NCI-H2196 (cell line): ENCODE measurements around the gene ACACA.
"Not testable (repeated sequence)": the region's sequence is repeated elsewhere in the genome, so short reads cannot be mapped to it uniquely, and the experiment has no call there.

Source experiments
- DNase-seq: peaks from one replicate; lab custom pipeline; 2025; ENCODE audit not compliant: unreplicated experiment; lab: John Stamatoyannopoulos, UW

The ACACA gene

DNA sequence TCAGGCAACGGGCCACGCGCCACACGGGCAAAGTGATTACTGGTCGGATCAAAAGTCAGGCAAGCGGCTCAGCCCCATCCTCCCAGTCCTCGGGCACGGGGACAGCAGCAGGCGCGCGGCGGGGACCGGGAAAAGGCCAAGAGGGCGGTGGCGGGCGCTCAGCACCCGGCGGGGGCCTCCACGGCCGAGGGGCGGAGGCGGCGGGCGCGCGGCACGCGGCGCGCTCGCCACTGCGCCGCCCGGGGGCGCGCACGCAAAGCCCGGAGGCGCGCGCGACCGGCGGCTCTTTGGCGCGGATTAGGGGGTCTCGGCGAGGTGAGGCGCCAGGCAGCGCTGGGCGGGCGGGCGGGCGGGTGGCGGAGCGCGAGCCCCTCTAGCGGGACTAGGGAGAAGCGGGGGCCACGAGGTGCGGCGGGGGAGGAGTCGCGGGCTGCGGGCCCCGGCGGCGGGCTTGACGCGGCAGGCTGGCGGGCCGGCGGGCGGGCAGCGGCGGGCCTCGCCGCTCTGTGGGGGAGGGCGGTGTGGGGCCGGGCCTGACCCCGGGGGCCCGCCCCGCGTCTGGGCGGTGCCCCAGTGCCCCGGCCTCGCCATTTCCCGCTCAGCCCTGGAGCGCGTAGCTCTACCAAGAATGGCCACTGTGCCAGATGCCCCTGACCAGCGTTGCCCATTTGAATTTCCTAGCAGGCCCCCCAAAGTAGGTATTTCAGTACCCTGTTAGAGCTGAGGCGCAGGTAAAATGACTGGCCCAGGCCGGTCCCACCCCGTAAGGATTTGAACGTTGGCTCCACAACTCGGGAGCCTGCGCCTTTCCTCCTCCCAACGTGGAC lies at the start of gene ACACA, which contains the start of gene TADA2A:
TSS of gene ACACA (minus strand) at position 202 of the 827 bp plus-strand sequence. CDS start 537 bp downstream, outside the sequence.
TSS of gene TADA2A (plus strand) at position 252 of the 827 bp plus-strand sequence. CDS start 4,480 bp downstream, outside the sequence.
- peak; percentile 76 for DNase-seq

DNA sequence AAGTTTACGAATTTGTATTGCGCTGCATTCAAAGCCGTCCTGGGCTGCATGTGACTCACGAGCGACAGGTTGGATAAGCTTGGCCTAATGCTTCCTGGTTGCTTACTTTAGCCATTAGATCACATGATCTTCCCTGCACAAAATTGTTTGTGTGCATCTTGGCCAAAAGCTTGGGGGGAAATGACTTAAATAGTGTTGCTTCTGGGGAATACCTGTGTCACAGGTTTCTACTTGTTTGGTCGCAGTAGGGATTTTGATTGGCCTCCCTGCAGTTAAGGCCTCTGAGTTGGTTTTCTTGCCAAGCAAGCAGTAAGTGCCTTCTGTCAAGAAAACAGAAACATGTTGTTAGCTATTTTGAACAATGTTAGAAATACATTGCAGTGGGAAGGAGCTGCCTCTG lies 43.5 kb upstream of the ACACA start:
- no peak for DNase-seq

- no peak for DNase-seq
Observed at GRCh38 chr17:37447641-37448040, 41.0 kb upstream of the ACACA start.

DNA sequence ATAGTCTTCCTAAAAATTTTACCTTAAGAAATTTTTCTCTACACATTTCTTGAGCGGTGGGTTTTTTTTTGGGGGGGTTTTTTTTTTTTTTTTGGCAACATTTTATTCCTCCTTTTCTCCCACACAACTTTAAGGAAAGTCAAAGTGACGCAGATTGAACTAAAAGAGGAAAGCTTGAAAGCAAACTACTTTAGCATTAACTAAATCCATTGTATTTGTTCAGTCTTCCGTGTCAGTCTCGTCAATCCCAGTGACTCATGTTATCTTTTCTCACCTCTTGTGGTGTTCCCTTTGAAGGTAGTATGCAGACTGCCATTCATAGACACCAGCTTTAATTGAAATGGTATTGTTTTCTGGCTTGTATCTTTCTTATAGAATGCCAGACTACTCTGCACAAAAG lies 39.4 kb upstream of the ACACA start:
- DNase-seq: no peak

GRCh38 chr17:37441369-37442014 lies 34.9 kb upstream of the ACACA start:
- not testable (repeated sequence) for DNase-seq

DNA sequence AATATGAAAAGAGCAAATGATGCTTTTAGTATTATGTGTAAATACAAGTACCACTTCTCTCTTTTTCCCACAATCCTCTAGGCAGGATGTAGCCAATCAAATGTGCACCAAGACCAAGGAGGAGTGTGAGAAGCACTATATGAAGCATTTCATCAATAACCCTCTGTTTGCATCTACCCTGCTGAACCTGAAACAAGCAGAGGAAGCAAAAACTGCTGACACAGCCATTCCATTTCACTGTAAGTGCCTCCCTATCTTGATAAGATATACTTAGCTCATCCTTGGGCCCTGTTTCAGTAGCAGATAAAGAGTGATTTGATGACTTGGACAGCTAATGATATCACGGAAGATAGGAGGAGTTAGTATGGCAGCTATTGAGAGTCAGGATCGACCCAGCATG lies 33.8 kb upstream of the ACACA start:
- DNase-seq: no peak

DNA sequence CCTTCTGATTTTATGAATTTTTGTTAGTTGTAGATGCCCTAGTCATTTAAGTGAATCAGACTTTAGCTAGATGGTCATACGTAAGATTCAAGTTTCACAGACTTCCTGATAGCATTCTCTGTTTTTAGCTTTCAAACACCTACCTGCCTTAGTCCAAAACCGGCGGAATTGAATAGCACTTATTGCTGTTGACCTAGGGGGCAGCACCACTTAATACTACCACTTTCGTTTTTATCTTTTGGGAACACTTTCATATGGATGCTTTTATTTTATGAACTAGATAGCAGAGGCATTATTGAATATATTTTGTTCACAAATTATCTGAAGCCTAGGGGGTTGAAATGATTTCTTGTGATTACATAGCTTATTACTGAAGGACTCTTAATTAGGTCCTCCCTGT lies 31.5 kb upstream of the ACACA start:
- DNase-seq: no peak

GRCh38 chr17:37432671-37433070 lies 26.0 kb upstream of the ACACA start:
- DNase-seq: no peak

DNA sequence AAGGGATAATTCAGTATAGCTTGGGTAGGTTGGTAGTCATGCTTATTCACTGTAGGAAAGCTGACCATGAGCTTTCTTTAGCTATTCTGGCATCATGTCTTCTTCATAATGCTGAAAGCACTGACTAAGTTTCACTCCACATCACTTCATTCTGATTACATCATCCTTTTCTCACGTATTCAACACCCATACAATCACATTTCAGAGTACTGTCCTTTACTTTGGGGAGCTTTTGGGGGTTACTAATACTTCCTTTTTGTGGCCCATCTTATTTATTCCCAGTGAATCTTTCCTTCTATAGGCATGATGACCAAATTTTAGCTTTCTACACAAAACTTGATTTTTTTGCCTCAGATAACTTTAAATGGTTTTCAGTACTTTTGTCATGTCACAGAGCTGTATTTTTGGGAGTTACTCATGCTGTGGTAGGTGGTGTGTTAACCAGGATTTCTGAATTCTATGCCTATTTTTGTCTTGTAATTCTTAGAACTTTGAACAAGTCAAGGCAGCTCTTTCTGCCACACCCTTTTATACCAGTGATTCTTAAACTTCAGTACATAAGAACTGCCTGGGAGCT lies 23.5 kb upstream of the ACACA start:
- DNase-seq: no peak

- no peak for DNase-seq
Observed at GRCh38 chr17:37429453-37429852, 22.8 kb upstream of the ACACA start.

DNA sequence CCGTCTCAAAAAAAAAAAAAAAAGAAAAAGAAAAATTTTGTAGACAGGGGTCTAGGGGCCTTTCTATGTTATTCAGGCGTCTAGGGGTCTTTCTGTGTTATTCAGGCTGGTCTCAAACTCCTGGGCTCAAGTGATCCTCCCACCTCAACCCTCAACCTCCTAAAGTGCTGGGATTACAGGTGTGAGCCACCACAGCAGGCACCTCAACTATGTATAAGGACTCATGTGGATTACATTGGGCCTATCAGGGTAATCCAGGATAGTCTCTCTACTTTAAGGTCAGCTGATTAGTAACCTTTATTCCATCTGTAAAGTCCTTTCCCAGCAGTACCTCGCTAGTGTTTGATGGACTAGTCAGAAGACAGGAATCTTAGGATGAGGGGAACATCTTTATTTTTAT lies 22.4 kb upstream of the ACACA start:
- DNase-seq: no peak

- DNase-seq: no peak
Observed at GRCh38 chr17:37425268-37425667, 18.6 kb upstream of the ACACA start.

GRCh38 chr17:37422971-37423625 lies 16.5 kb upstream of the ACACA start:
- DNase-seq: no peak

DNA sequence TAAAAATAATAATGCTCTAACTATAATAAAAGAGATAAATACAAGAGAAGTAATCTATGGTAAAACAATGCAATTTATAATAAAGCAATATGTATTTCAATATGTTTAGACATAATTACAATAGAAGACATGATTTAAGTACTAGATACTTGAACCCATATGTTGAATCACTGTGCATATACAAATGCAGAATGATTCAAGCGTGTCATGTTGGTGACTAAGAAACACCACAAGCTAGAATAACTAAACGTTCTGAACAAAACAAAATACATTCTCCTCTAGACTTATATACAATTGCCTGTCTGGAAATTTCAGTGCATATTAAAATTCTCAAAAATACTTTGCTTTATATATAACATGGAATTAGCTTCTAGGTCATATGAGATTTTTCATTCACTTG lies 11.2 kb upstream of the ACACA start:
- DNase-seq: no peak

DNA sequence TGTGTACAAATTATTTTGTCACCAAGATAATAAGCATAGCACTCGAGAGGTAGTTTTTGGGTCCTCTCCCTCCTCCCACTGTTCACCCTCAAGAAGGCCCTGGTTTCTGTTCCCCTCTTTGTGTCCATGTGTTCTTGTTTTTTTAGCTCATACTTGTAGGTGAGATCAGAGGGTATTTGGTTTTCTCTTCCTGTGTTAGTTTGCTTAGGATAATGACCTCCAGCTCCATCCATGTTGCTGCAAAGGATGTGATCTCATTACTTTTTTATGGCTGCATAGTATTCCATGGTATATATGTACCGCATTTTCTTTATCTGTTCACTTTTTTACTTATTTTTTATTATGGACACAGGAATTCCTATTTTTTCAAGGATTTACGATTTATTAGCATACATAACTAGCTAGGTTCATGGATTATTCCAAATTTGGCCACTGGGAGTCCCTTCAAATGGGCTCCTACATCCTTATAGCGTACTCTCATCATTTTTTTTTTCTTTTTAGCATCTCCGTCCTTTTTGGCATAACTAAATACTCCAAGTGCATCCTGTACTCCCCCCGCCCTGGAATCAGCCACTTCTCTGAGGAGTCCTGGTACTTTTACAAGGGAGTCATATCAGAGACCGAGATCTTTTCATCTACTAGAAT lies 7.4 kb upstream of the ACACA start:
- DNase-seq: no peak

DNA sequence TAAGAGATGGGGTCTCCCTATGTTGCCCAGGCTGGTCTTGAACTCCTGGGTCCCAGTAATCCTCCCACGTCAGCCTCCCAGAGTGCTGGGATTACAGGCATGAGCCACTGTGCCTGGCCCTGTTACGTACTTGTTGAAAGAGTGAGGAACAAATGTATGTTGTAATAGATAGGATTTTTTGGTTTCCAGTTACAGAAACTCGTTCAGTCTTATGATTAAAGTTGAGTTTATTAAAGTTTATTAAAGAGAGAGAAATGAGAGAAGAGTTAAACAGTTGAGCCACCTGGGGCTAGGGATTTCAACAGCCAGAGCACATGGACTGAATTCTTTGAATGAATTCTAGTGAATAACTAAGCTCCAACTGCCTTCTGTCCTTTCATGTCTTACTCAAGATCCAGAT lies 3.7 kb upstream of the ACACA start:
- no peak for DNase-seq

DNA sequence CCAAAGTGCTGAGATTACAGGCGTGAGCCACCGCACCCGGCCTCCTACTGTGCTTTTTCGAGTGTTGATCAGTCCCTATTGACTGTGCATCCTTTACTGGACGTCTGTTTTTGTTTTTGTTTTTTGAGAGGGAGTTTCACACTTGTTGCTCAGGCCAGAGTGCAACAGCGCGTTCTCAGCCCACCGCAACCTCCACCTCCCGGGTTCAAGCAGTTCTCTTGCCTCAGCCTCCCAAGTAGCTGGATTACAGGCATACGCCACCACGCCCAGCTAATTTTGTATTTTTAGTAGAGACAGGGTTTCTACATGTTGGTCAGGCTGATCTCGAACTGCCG lies 1.5 kb upstream of the ACACA start:
- DNase-seq: not testable (repeated sequence)

- no peak for DNase-seq
Observed at GRCh38 chr17:37405955-37406634, 541 bp downstream of the ACACA start.

DNA sequence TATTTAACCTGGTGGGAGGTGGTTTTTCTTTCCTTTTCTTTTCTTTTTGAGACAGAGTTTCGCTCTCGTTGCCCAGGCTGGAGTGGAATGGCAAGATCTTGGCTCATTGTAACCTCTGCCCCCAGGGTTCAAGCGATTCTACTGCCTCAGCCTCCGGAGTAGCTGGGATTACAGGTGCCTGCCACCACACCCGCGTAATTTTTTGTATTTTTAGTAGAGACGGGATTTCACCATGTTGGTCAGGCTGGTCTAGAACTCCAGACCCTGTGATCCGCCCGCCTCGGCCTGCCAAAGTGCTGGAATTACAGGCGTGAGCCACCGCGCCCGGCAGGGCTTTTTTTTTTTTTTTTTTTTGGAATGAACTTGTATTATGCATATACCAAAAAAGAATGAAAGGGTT lies 1.1 kb downstream of the ACACA start:
- DNase-seq: not testable (repeated sequence)

GRCh38 chr17:37400505-37400904 lies 6.1 kb downstream of the ACACA start:
- no peak for DNase-seq
